ENCODE results near the gene C9orf153.

C9orf153 gene

GRCh38 chr9:86259557-86259956 is at the start of gene C9orf153:
Gene C9orf153, minus strand, starts transcription at chr9:86259657. Its CDS starts 30,054 bp downstream, at chr9:86229603.
- no peak within 1 kb of the TSS for H3K4me3 ChIP-seq (ENCODE audit: control insufficient read depth, low read depth, low read length)
- DNase-seq (ENCODE audit: low read depth) = no peak
- TF ChIP-seq CTCF (conservative IDR thresholded peaks at IDR 0.05; ENCODE audit: control insufficient read depth, insufficient read depth, low read depth, low read length) = no peak

GRCh38 chr9:86308687-86309086 is 49.2 kb upstream of the C9orf153 start:
- TF ChIP-seq CTCF (conservative IDR thresholded peaks at IDR 0.05; ENCODE audit: control insufficient read depth, insufficient read depth, low read depth, low read length) = no peak
- no peak overlapping the region for H3K4me3 ChIP-seq (ENCODE audit: control insufficient read depth, low read depth, low read length)
- DNase-seq (ENCODE audit: low read depth) = no peak

- no peak for TF ChIP-seq CTCF (conservative IDR thresholded peaks at IDR 0.05; ENCODE audit: control insufficient read depth, insufficient read depth, low read depth, low read length)
- DNase-seq (ENCODE audit: low read depth) = no peak
- no peak overlapping the region for H3K4me3 ChIP-seq (ENCODE audit: control insufficient read depth, low read depth, low read length)
Measured at GRCh38 chr9:86304236-86304730, 44.8 kb upstream of the C9orf153 start.

- no peak for TF ChIP-seq CTCF (conservative IDR thresholded peaks at IDR 0.05; ENCODE audit: control insufficient read depth, insufficient read depth, low read depth, low read length)
- H3K4me3 ChIP-seq (ENCODE audit: control insufficient read depth, low read depth, low read length) = no peak overlapping the region
- peak; percentile 9 for DNase-seq (ENCODE audit: low read depth)
Measured at GRCh38 chr9:86303316-86303975, 44.0 kb upstream of the C9orf153 start.

- TF ChIP-seq CTCF (conservative IDR thresholded peaks at IDR 0.05; ENCODE audit: control insufficient read depth, insufficient read depth, low read depth, low read length) = no peak
- no peak overlapping the region for H3K4me3 ChIP-seq (ENCODE audit: control insufficient read depth, low read depth, low read length)
- no peak for DNase-seq (ENCODE audit: low read depth)
Measured at GRCh38 chr9:86301686-86302085, 42.2 kb upstream of the C9orf153 start.

GRCh38 chr9:86300701-86301100 is 41.2 kb upstream of the C9orf153 start:
- no peak for TF ChIP-seq CTCF (conservative IDR thresholded peaks at IDR 0.05; ENCODE audit: control insufficient read depth, insufficient read depth, low read depth, low read length)
- H3K4me3 ChIP-seq (ENCODE audit: control insufficient read depth, low read depth, low read length) = no peak overlapping the region
- no peak for DNase-seq (ENCODE audit: low read depth)
